HG03442 (cell line): Measurements from ENCODE around the gene DAPK1.

ENCODE experiments used
- ATAC-seq: cut with Tn5 transposase; IDR thresholded peaks from one replicate; pipeline ENCODE4 v1.9.1; 2021; ENCODE audit warnings: mild to moderate bottlenecking, moderate library complexity; ENCODE audit not compliant: unreplicated experiment

The DAPK1 gene

GRCh38 chr9:87564791-87565241, 67.1 kb downstream of the DAPK1 start:
- no peak for ATAC-seq

GRCh38 chr9:87567001-87567400, 69.3 kb downstream of the DAPK1 start:
- ATAC-seq = no peak

GRCh38 chr9:87567571-87567970, 69.9 kb downstream of the DAPK1 start:
- no peak for ATAC-seq

- no peak for ATAC-seq
Measured at GRCh38 chr9:87567983-87568382, 70.3 kb downstream of the DAPK1 start.

- no peak for ATAC-seq
Measured at GRCh38 chr9:87568401-87568800, 70.7 kb downstream of the DAPK1 start.

- ATAC-seq = no peak
Measured at GRCh38 chr9:87569008-87569509, 71.4 kb downstream of the DAPK1 start.

- ATAC-seq = no peak
Measured at GRCh38 chr9:87569518-87569917, 71.9 kb downstream of the DAPK1 start.

- ATAC-seq = no peak
Measured at GRCh38 chr9:87570000-87570908, 72.6 kb downstream of the DAPK1 start.

- no peak for ATAC-seq
Measured at GRCh38 chr9:87572719-87573118, 75.1 kb downstream of the DAPK1 start.

- ATAC-seq = no peak
Measured at GRCh38 chr9:87573841-87574342, 76.2 kb downstream of the DAPK1 start.

GRCh38 chr9:87577746-87578145, 80.1 kb downstream of the DAPK1 start:
- ATAC-seq = no peak

GRCh38 chr9:87578625-87579024, 81.0 kb downstream of the DAPK1 start:
- no peak for ATAC-seq

- ATAC-seq = no peak
Measured at GRCh38 chr9:87579781-87580541, 82.3 kb downstream of the DAPK1 start.

- no peak for ATAC-seq
Measured at GRCh38 chr9:87580941-87581438, 83.3 kb downstream of the DAPK1 start.

- no peak for ATAC-seq
Measured at GRCh38 chr9:87581513-87581912, 83.8 kb downstream of the DAPK1 start.

GRCh38 chr9:87581949-87582637, 84.4 kb downstream of the DAPK1 start:
- no peak for ATAC-seq

- ATAC-seq = no peak
Measured at GRCh38 chr9:87584326-87584725, 86.7 kb downstream of the DAPK1 start.

GRCh38 chr9:87585123-87585855, 87.6 kb downstream of the DAPK1 start:
- ATAC-seq = no peak

GRCh38 chr9:87586731-87587355, 89.2 kb downstream of the DAPK1 start:
- no peak for ATAC-seq

GRCh38 chr9:87587356-87587745, 89.7 kb downstream of the DAPK1 start:
- no peak for ATAC-seq
